Measurements from ENCODE around the gene MZT1. TPM values are rescaled to one million over a fixed set of nuclear protein-coding genes. Genes with fewer than 3 reads are reported as not detected.

The MZT1 gene
- total and polyA plus RNA-seq, 2 experiments from 2014 or later, result 35.0 to 52.3 TPM

DNA sequence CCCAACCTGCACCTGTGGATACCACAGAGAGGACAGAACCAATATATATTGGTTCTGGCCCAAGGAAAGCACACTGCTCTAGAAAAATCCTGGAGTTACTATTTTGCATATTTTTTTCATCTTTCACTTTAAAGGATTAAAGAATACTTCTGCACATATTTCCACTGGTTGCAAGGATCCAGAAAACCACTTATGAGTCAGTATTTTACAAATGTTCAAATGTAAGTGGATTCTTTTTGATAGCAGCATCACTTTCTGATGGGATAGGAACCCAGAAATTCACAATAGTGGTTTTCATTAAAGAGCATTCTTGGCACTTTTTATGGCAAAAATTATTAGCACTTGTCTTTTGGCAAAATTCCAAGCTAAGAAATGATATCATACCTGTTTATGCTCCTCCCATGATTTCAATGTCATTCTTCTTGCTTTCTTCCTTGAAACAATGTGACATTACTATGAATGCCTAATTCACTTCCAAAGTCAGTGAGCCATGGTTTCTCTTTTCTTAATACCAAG lies 38.2 kb downstream of the MZT1 start (continued):
- TF ChIP-seq ZNF462 (CRISPR knock-in tag; IDR thresholded peaks at IDR 0.05) (no peak), ZNF331 (CRISPR knock-in tag; IDR thresholded peaks at IDR 0.05; ENCODE audit: low read depth) (no peak), EZH2 (IDR thresholded peaks at IDR 0.05; ENCODE audit: low read depth, unreplicated experiment) (no peak), JUNB (IDR thresholded peaks at IDR 0.05; ENCODE audit: unreplicated experiment) (no peak), CREB1 (CRISPR knock-in tag; IDR thresholded peaks at IDR 0.05; ENCODE audit: low read depth) (no peak), ZNF114 (CRISPR knock-in tag; IDR thresholded peaks at IDR 0.05) (no peak), REST (IDR thresholded peaks at IDR 0.05; ENCODE audit: unreplicated experiment) (no peak), NANOG (IDR thresholded peaks at IDR 0.05; ENCODE audit: borderline replicate concordance) (no peak)

Data from GM23338 (cell line).